GM21528 (cell line): ENCODE measurements around the gene ELOVL1.
"Not testable (repeated sequence)": the region's sequence is repeated elsewhere in the genome, so short reads cannot be mapped to it uniquely, and the experiment has no call there.

Experiments
- ATAC-seq: cut with Tn5 transposase; IDR thresholded peaks from one replicate; pipeline ENCODE4 v1.9.1; 2021; ENCODE audit warnings: mild to moderate bottlenecking, moderate library complexity; ENCODE audit not compliant: unreplicated experiment, low FRiP score

ELOVL1 gene

DNA sequence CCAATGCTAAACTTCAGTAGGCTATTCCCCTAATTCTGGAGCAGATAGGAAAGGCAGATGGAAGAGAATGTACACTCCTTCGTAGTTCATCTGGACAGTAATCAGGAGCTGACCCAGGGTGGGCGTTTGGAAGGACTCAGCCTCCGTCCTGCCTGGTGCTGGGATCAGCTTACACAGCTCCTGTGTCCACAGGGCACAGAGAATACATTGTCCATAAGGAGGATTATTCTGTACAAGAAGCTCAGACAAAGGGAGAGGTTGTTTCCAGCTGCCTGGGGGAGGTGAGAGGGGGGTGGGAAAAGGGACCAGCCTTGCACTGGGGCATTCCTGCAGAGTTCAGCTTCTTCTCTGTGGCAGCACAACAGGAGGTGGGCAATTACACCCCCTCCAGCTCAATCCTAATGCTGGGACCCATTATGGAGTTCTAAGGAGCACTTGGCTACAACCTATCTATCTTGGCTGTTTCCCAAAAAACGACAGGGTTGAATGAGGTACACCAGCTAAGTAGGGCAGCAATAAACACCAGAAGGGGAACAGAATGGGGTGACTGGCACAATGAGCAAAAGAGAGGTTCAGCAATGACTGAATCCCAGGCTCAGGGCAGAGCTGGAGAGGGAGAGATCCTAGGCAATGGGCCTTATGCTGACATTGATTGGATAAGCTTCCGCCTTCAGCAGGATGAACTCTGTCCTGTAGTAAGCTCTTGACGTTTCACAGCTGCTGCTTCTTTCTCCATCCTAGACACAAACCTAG lies 14.4 kb upstream of the ELOVL1 start:
- ATAC-seq, result no peak

DNA sequence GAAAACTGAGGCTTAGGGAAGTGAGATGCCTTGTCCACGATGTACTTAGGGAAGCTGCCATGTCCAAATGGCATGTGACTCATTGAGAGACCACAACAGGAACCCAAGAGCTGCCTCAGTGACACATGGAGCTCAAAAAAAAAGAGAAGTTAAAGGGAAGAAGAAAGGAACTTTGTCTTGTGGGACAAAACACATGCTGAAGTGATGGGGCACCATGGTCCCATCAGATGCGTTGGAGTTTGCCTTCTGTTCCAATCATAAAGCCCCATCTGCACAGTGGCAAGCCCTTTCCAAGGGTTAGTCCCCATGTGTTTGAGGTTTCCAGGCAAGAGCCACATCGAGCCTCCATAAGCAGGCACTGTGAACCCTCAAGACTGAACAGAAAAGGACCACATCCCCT lies 13.8 kb upstream of the ELOVL1 start:
- no peak for ATAC-seq

DNA sequence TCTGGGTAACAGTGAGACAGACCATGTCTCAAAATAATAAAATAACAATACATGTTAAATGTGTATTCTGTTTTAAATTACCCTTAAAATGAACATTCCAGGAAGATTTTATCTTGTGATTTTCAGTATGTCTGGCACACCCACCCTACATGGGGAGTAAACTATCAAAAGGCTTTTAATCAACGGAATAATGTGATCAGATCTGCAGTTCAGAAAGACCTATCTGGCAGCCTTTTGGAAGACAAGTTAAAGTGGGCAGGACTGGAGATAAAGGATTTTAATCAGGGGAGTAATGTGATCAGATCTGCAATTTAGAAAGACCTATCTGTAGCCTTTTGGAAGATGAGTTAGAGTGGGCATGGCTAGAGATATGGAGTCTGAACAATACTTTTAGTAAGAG lies 11.7 kb upstream of the ELOVL1 start:
- no peak for ATAC-seq

DNA sequence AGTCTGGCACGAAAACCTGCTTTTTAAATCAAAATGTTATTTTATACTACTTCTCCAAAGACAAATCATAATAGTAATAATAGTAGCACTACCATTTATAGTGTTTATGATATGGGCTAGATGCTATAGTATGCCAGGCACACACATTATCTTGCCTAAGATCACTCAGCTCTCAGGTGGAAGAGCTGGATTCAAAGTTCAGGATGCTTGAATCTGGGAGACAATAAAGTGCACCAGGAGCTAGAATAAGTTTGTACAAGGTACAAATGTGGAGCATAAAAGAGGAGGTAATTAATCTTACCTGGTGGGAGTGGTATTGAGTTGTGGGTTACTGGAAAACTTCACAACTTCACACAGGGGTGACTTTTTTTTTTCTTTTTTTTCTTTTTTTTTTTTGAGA lies 10.0 kb upstream of the ELOVL1 start:
- ATAC-seq, result no peak

DNA sequence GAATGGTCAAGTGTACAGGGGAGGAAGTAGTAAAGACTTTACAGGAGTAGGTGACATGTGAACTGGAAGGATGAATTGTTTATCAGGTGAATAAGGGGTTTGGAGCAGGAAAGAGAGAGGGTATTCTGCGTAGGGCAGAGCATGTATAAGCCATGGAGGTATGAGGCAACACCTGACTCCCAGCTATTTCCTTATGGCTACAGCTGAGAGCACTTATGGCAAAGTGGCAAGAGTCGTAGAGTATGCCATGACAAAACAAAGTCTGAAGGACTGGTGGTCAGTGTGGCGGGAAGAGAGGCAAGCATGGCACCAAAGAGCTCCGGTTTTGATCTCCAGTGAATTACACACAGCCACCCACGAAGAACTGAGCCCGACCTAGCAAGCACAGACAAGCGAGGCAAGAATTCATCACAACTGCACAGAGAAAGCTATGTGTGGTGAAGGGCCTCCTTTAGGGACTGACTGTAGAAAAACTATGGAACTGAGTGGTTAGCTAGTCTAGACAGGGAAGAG lies 9.0 kb upstream of the ELOVL1 start:
- ATAC-seq, result no peak

DNA sequence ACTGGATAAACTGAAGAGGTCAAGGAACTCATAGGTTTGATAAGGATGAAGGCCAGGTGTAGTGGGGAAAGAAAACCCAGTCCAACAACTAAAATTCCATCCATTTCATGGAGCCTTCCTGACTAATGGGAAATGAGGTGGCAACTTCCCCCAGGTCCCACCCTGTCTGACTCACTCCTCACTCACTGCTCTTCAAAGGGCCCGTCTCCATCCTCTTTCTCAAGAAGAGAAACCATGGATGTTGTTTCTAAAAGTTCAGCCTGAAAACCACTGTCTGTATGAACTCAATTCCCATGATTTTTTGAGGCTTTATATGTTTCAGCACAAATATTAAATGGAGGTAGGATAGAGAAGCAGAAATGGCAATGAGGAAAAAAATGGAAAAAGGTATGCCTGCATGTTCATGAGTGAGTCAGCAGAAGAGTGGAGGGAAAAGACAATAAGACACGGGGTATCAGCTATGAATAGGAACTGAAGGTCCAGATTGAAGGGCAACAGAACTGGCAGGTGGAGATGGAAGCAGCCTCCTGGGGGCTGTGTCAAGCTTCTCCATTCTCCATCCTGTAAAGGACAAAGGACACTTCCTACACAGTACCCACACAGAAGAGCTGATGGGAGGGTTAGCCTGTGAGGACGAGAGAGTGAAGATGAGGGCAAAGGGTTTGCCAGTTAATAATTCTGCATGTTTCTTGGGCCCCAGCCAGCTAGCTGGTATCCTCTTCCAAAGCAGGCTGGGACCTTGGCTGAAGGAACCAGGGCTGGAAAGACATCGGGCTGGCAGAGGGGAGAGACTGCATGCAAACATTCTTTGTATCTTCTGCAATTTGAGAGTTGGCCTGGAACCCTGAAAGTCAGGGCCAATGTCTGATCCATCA lies 5.5 kb upstream of the ELOVL1 start:
- ATAC-seq, result no peak

DNA sequence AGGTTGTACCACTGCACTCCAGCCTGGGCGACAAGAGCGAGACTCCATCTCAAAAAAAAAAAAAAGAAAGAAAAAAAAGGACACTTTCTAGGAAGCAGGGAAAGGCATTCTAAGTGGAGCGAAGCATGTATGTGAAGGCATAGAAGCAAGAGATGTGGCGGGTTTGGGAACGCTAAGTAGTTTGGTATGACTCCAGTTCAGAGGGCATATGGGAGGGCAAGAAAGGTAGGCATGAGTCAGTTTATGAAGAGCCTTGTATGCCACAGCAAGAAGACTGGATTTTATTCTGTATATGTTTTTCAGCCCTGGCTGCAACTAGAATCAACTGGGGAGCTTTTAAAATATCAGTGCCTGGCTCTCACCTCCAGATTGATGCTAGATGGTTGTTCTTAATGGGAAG lies 4.4 kb upstream of the ELOVL1 start:
- ATAC-seq, result no peak

DNA sequence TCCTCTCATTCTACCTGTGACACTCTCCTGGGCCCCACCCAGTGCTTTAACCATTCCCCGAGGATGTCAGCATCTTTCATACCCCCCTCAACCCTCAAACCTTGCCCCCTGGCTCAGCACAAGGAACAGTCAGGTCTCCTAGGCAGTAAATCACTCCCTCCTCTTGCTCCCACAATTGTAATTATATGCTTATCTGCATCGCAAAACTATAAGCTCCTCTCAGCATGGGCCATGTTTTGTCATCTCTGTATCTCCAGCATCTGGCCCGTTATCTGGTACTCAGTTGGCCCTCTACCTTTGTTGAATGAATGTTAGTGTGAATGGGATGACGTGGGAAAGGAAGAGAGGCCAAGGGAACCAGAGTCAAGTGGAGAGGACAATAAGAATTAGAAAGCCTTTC lies 2.8 kb upstream of the ELOVL1 start:
- no peak for ATAC-seq

DNA sequence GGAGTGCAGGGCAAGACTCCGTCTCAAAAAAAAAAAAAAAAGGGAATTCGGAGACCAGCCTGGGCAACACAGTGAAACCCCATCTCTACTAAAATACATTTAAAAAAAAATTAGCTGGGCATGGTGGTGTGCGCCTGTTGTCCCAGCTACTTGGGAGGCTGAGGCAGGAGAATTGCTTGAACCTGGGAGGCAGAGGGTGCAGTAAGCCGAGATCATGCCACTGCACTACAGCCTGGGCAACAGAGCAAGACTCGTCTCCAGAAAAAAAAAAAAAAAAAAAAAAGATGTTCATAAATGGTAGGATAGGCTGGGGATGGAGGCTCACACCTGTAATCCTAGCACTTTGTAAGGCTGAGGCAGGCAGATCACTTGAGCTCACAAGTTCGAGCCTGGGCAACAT lies 2.0 kb upstream of the ELOVL1 start:
- ATAC-seq, result not testable (repeated sequence)

DNA sequence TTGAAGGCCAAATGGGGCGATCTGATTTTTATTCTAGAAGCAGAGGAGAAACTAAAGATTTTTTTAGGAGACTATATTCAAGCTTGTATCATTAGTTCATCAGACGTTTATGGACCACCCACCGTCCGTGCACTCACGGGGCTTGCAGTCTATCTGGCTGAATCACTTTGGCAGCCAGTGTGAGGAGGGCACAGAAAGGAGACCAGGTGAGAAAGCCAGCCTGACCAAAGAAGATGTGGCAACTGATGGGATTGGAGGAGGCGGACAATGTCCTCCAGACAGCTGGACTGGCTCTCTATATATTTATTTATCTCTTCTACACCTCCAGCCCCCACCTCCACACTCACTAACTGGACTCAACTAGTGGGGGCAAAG lies 822 bp upstream of the ELOVL1 start:
- no peak for ATAC-seq

DNA sequence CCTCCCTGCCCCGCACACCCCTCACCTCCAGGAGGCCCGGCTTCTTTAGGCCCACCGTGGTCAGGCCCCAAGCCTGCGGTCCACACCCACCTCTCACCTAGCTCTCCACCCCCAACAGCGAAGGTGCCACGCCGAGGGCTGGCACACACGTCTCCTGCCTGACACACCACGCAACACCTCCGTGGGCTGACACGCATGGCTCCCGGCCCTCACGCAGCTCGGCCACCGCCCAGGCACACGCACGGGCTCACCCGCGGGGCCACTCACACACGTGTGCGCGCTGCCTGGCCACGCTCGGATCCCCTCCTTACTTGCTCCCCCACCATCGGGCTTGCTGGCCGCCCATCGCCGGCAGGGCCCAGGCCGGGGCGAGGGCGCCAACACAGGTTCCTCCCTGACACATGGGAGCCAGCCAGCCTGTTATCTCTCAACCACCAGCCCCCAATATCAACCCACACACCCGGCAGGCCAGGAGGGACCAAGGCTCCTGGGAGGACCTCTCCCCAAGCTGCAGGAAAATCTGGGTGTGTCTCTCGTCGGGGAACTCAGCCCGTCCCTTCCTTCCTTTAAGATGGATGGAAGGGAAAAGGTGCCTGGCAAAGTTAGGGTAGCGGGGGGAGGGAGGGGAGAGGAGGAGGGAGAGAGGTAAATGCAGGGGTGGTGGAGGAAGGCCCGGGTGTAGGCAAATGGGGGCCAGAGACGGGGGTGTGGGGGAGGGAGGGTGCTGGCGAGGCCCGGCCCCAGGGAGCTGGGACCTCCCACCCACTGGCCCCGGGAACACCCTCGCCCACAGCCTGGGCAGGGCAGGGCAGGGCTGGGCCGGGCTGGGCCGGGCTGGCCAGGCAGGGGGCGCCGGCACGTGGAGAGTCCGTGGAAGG lies 546 bp downstream of the ELOVL1 start:
- peak; percentile 46 for ATAC-seq

DNA sequence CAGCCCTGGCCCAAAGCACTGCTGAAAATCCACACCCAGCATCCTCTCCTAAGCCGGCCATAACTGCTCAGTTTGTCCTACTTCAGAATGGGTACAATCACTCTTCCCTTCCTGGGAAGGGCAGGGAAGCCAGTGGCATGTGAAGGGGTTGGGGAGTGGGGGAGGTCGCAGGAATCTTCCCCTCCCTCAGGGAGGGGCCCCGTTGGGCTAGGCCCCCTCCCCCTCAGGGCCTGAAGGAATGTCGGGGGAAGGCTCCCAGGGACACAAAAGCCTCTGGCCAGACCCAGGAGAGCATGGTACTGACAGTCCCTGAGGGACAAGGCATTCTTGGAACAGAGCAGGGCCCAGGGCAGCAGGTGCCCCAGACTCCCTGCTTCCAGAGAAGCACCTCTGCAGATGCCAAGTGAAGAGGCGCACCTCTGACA lies 1.2 kb downstream of the ELOVL1 start:
- ATAC-seq, result no peak

DNA sequence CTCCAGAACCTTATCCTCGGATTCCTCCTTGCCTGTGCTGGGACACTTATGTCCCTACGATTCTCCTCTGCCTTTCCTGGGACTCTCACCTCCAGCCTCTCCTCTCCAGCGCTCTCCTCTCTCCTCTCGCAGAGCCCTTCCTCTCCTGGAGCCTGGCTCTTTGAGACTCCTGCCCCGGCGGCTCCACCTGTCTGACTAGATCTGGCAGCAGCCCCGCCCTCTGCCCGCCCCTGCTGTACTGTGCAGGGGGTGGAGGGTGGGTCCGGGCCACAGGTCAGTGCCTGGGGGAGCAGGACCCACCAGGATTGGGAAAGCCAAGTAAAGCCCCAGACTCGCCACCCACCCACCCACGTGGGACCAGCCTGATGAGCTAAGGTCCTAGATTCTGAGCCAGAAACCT lies 1.6 kb downstream of the ELOVL1 start:
- no peak for ATAC-seq

DNA sequence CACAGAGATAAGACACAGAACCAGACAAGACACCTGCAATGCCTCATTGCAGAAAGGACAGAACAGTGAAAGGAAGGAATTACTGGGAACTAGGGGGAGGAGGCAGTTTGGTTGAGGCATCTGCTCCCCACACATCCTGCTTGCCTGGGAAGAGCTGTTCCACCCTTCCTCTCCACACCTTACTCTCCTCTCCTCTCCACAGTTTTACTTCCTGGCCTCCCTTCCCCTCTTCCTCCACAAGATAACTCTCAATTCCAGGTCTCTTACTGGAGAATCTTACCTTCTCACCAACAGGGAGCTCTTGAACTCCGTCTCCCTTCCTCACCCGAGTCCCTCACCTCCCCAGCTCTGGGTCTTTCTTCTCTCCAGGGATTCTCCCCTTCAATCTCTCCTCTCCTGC lies 2.1 kb downstream of the ELOVL1 start:
- ATAC-seq, result no peak

DNA sequence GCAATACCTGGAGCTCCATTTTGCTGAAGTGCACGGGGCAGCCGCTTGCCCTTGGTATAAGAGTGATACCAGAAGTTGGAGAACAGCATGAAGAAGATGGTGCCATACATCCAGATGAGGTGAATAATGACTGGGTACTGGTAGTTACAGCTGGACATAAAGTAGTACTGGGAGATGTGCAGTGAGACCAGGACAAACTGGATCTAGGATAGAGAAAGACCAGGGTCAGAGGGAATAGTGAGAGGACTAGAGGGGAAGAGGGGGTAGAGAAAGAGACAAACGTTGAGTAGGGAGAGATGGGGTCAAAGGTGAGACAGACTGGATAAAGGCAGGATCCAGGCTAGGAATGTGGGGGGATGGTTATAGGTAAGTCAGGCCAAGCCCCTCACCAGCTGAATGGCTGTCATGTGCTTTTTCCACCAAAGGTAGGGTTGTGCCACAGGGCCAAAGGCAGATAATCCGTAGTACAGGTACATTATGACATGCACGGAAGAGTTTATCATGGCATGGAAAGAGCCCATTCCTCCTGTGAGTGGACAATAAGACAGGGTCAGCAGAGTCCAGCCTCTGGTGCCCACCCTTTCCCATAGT lies 3.8 kb downstream of the ELOVL1 start:
- no peak for ATAC-seq

DNA sequence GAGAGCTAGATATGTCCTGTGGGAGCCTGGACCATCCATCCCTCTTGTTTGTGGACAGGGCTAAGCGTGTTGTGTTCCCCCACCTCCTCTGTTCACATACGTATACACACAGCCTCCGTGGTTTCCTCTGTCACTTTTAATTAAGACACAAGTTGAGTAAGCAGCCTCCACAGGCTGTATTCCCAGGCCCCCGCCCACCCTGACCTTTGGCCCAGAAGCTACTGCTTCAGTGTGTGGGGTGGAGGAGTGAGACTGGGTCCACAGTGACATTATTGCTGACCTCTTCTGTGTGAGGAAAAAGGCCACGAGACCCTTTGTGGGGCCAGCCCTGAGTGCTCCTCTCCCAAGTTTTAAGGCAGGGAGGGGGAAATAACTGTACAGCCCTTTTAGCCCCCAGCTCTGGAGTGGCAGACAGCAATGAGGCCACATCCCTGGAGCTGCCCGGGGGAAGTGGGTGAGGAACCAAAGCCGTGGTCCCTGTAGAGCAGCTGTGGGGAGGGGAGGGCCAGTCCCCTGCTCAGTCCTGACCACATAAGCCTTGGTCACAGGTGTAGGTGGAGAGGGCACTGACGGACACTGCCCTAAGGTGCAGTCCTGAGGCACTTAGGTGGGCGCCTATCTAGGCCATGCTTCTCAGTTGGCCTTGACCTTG lies 4.4 kb downstream of the ELOVL1 start:
- no peak for ATAC-seq

DNA sequence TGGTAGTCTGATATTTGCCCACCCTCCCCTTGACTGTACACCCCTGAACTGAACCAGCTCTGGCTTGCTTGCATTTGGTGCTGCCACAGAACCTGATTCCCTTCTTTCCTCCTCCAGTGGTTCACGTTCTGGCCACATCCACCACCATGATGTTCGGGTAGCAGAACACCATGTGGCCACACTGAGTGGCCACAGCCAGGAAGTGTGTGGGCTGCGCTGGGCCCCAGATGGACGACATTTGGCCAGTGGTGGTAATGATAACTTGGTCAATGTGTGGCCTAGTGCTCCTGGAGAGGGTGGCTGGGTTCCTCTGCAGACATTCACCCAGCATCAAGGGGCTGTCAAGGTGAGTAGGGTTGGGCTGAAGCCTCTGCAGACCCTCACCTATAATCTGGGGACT lies 7.2 kb downstream of the ELOVL1 start:
- no peak for ATAC-seq

DNA sequence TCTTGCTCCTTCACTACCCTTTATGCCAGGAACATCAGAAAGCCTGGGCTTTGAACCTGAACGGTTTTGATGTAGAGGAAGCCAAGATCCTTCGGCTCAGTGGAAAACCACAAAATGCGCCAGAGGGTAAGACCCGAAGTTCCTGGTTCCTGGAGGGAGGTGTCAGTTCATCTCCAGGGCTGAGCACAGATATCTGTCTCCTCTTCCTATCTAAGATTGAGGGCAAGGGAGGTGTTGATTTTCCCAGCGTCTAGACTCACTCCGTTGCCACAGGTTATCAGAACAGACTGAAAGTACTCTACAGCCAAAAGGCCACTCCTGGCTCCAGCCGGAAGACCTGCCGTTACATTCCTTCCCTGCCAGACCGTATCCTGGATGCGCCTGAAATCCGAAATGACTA lies 8.1 kb downstream of the ELOVL1 start:
- no peak for ATAC-seq

DNA sequence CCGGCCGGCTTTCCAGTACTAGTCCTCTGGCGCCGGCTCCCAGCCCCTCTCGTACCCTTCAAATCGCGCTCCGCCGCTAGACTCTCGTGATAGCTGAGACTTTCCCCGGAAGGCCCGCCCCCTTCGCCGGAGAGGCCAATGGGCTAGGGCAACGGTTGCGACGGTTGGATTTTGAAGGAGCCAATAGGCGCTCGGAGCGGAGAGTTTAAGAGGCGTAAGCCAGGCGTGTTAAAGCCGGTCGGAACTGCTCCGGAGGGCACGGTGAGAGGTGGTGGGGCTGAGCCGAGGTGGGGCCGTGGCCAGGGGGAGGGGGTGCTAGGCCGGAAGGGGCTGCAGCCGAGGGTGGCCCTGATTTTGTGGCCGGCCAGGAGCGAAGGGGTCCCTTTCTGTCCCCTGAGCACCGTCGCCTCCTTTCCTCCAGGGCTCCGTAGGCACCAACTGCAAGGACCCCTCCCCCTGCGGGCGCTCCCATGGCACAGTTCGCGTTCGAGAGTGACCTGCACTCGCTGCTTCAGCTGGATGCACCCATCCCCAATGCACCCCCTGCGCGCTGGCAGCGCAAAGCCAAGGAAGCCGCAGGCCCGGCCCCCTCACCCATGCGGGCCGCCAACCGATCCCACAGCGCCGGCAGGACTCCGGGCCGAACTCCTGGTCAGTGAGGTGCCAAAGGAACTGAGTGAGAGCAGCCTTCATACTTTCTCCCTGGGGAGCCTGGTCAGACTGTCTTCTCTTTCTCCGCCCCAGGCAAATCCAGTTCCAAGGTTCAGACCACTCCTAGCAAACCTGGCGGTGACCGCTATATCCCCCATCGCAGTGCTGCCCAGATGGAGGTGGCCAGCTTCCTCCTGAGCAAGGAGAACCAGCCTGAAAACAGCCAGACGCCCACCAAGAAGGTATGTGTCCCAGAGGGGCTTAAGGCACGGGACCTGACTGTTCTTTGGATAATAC lies 8.8 kb downstream of the ELOVL1 start, which contains the start of gene CDC20:
Gene CDC20, plus strand, starts transcription at position 236 of the 948 bp plus-strand sequence. Its CDS starts 235 bp downstream, at position 471.
- peak; percentile 94 for ATAC-seq
